Measurements from ENCODE around the gene EFCAB12. TPM values are rescaled to one million over a fixed set of nuclear protein-coding genes. Genes with fewer than 3 reads are reported as not detected.
A peak's percentile ranks its signal among the peaks of the same experiment; 100 is the strongest.
"Not testable (repeated sequence)": the region's sequence is repeated elsewhere in the genome, so short reads cannot be mapped to it uniquely, and the experiment has no call there.

EFCAB12 gene
- total RNA-seq, 6 donors from 2014 or later, result 0.72 to 10.5 (median 5.1) TPM

DNA sequence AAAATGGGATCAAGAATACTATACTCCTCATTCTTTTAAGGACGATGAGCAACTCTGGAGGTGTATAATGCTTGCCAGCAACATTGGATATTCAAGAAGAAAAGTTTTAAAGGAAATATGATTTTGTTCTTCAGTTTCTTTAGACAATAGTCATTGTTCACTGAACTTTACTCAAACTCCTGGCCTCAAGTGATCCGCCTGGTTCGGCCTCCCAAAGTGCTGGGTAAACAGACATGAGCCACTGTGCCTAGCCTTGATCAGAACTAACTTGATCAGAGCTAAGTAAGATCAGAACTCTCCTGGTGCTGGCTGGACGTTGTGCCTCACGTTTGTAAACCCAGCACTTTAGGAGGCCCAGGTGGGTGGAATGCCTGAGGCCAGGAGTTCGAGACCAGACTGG, 12.6 kb downstream of the EFCAB12 start:
- no peak overlapping the region for H3K4me3 ChIP-seq
- WGBS, 2 donors, result 87 to 92% methylated on average over 6 of the region's 6 CpGs
- no peak for TF ChIP-seq EP300 (IDR thresholded peaks at IDR 0.05)
- no peak for TF ChIP-seq CTCF (IDR thresholded peaks at IDR 0.05)
- TF ChIP-seq POLR2AphosphoS5 (IDR thresholded peaks at IDR 0.05), result no peak
- no peak for TF ChIP-seq POLR2A (IDR thresholded peaks at IDR 0.05)
- H3K9me3 ChIP-seq, result no peaks in the 10 kb centered on the region
- no peaks in the 10 kb centered on the region for H3K36me3 ChIP-seq
- DNase-seq (no peak), ATAC-seq (ENCODE audit: low FRiP score in 2 of 2) (no peak)
- no peaks in the 10 kb centered on the region for H3K27me3 ChIP-seq
- no peak overlapping the region for H3K27ac ChIP-seq
- H3K4me1 ChIP-seq, result peaks cover 0 to 4% (median 0%) of the 10 kb centered on the region in 4 donors

DNA sequence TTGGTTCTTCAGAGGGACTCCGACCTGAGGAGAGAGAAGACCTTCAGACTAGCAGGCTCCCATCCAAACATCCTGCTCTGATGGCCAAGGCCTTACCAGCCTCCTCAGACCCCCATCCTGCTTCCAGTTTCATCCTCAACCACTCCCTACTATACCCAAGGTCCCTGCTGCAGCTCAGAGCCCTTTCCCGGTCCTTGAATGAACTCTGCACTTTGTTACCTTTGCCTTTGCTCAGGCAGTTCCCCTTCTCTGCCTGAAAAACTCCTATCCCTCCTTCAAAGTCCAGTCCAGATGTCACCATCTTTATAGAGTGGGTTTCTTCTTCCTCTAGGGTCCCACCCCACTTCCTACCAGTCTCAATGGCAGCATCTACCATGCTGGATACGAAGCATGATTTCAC, 13.1 kb downstream of the EFCAB12 start:
- WGBS, 2 donors, result 32 to 87% methylated on average over 3 of the region's 3 CpGs
- H3K27ac ChIP-seq, result peak overlapping the region in 1 of 4 donors; percentile 53
- TF ChIP-seq POLR2A (IDR thresholded peaks at IDR 0.05) (no peak), EP300 (IDR thresholded peaks at IDR 0.05) (no peak), POLR2AphosphoS5 (IDR thresholded peaks at IDR 0.05) (no peak), CTCF (IDR thresholded peaks at IDR 0.05) (no peak)
- H3K36me3 ChIP-seq, result no peaks in the 10 kb centered on the region
- H3K4me1 ChIP-seq, result peaks cover 0 to 4% (median 0%) of the 10 kb centered on the region in 4 donors
- ATAC-seq (ENCODE audit: low FRiP score in 2 of 2) (no peak), DNase-seq (no peak)
- no peak overlapping the region for H3K4me3 ChIP-seq
- no peaks in the 10 kb centered on the region for H3K9me3 ChIP-seq
- H3K27me3 ChIP-seq, result no peaks in the 10 kb centered on the region

DNA sequence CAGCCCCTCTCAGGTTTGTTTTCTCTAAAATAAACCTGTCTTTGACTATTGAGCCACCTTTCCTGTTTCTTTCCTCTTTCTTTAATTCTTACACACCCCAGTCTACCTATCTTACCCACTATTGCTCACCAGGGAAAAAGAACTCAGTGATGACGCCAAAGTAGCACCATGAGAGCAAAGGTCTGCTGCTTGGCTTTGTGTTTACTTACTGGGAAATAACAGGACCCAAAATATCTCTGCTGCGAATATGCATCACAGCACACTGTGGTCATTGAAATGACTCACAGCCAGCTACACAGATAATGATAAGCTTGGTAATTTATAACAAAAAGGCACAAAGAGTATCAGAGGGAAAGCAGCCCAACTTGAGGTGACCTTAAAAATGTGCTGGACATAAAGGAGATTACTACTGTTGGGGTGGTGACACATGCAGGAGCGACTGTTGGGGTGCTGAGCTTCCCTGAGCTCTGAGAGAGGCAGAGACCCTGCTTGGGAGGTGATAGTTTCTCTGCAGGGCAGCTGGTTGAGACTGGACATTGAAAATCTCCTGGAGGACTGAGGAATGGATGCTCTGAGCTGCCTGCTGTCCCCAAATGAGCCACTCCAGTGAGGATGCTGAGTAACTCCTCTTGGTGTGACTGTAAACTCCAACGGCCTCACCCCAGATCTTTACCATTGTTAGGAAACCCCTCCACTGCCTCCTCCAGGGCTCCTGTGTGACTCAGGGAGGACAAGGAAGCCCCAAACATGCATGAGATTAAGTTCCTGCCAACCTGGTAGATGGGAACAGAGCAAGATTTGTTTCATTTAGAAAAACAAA, 14.5 kb downstream of the EFCAB12 start:
- Histone ChIP-seq H3K9me3 (no peaks in the 10 kb centered on the region), H3K4me1 (peaks cover 0 to 4% (median 0%) of the 10 kb centered on the region in 4 donors), H3K27ac (peak overlapping the region in 3 of 4 donors; percentile 64 to 71 (median 66)), H3K4me3 (no peak overlapping the region), H3K36me3 (no peaks in the 10 kb centered on the region), H3K27me3 (no peaks in the 10 kb centered on the region)
- DNase-seq, result no peak
- no peak for ATAC-seq (ENCODE audit: low FRiP score in 2 of 2)
- WGBS, 2 donors, result 76 to 81% methylated on average over 3 to 4 of the region's 4 CpGs
- TF ChIP-seq POLR2A (IDR thresholded peaks at IDR 0.05), result no peak
- TF ChIP-seq EP300 (IDR thresholded peaks at IDR 0.05), result peak in 1 of 4 donors; percentile 40
- TF ChIP-seq POLR2AphosphoS5 (IDR thresholded peaks at IDR 0.05), result peak in 1 of 2 donors; percentile 24
- no peak for TF ChIP-seq CTCF (IDR thresholded peaks at IDR 0.05)

DNA sequence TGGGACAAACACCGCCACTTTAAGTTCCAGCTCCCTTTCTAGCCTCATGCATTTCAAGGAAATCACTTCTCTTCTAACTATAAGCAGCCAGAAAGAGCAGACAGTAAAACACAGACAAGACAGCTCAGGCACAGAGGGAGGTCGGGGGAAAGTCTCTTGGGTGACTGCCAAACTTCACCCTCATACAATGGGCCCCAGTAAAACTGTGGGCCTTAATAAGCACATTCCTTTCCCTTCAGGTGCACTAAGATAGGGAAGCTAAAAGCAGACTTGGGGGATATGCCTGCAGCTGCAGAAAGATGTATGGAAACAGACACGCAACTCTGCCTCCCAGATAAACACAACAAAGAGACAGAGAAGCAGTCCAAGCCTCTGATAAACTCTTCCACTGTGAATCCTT, 15.2 kb downstream of the EFCAB12 start:
- not testable (repeated sequence) for ATAC-seq (ENCODE audit: low FRiP score in 2 of 2); H3K4me3 ChIP-seq; H3K36me3 ChIP-seq; H3K27me3 ChIP-seq; DNase-seq; H3K9me3 ChIP-seq; H3K4me1 ChIP-seq
- peak overlapping the region in 3 of 4 donors; percentile 39 to 71 (median 64) for H3K27ac ChIP-seq
- 73 to 74% methylated on average over 3 of the region's 3 CpGs for WGBS, 2 donors

- Histone ChIP-seq H3K4me3 (no peak overlapping the region), H3K27ac (peak overlapping the region in 2 of 4 donors; percentile 39 to 64), H3K27me3 (no peaks in the 10 kb centered on the region), H3K9me3 (no peaks in the 10 kb centered on the region), H3K36me3 (no peaks in the 10 kb centered on the region), H3K4me1 (peaks cover 0 to 2% (median 0%) of the 10 kb centered on the region in 4 donors)
- no peak for DNase-seq
- no peak for ATAC-seq (ENCODE audit: low FRiP score in 2 of 2)
- 85 to 87% methylated on average over 6 of the region's 6 CpGs for WGBS, 2 donors
- TF ChIP-seq POLR2AphosphoS5 (IDR thresholded peaks at IDR 0.05) (no peak), CTCF (IDR thresholded peaks at IDR 0.05) (no peak), POLR2A (IDR thresholded peaks at IDR 0.05) (no peak), EP300 (IDR thresholded peaks at IDR 0.05) (no peak)
These were observed 15.8 kb downstream of the EFCAB12 start for GRCh38 chr3:129412542-129413198.
